GM12872 (cell line): Measurements from ENCODE around the gene ABHD16B.

Experiments used
- CTCF ChIP-seq: IDR thresholded peaks from 3 replicates; pipeline ENCODE4 v1.5.1; 2011; ENCODE audit warnings: low read depth, mild to moderate bottlenecking, low read length, moderate library complexity; ENCODE audit not compliant: insufficient read depth

The ABHD16B gene

GRCh38 chr20:63829945-63830835 lies 31.1 kb upstream of the ABHD16B start:
- TF ChIP-seq CTCF: no peak

GRCh38 chr20:63830841-63831588 lies 30.3 kb upstream of the ABHD16B start, which contains the start of gene ZBTB46:
TSS of gene ZBTB46 (minus strand) at chr20:63831264. CDS start at chr20:63790757, 40,507 bp downstream.
- no peak for TF ChIP-seq CTCF

- no peak for TF ChIP-seq CTCF
These were observed 29.7 kb upstream of the ABHD16B start for GRCh38 chr20:63831646-63831992.

GRCh38 chr20:63831993-63832686 lies 29.2 kb upstream of the ABHD16B start:
- TF ChIP-seq CTCF: no peak

GRCh38 chr20:63833776-63834490 lies 27.4 kb upstream of the ABHD16B start:
- no peak for TF ChIP-seq CTCF

GRCh38 chr20:63834491-63834880 lies 26.8 kb upstream of the ABHD16B start:
- no peak for TF ChIP-seq CTCF
